H9 (cell line): ENCODE data around the gene TSPAN6. TPM values are rescaled to one million over a fixed set of nuclear protein-coding genes. Genes with fewer than 3 reads are reported as not detected.

Source experiments
- DNase-seq: peaks from one replicate; pipeline ENCODE4 v3.0.0-alpha.2; 2017
- H2AFZ ChIP-seq: one replicate; pipeline ENCODE4 v1.6.1; 2013; ENCODE audit warnings: mild to moderate bottlenecking, low read length, control low read depth, moderate library complexity
- H2AK5ac ChIP-seq: 2 replicates; pipeline ENCODE4 v1.6.1; 2013; ENCODE audit warnings: low read length, control low read depth, mixed read lengths; ENCODE audit not compliant: insufficient read length
- H2BK120ac ChIP-seq: one replicate; pipeline ENCODE4 v1.6.1; 2013; ENCODE audit warnings: low read depth, mild to moderate bottlenecking, low read length, control low read depth, inconsistent platforms; ENCODE audit not compliant: poor library complexity, severe bottlenecking
- H2BK12ac ChIP-seq: 2 replicates; pipeline ENCODE4 v1.6.1; 2013; ENCODE audit warnings: low read length, control low read depth, mixed read lengths, low read depth; ENCODE audit not compliant: insufficient read length
- H2BK15ac ChIP-seq: 2 replicates; pipeline ENCODE4 v1.6.1; 2013; ENCODE audit warnings: low read depth, low read length, control low read depth
- H2BK20ac ChIP-seq: one replicate; pipeline ENCODE4 v1.6.1; 2013; ENCODE audit warnings: low read depth, mild to moderate bottlenecking, low read length, control low read depth, inconsistent platforms; ENCODE audit not compliant: poor library complexity, severe bottlenecking
- H2BK5ac ChIP-seq: 2 replicates; pipeline ENCODE4 v1.6.1; 2013; ENCODE audit warnings: low read length, control low read depth, mixed read lengths; ENCODE audit not compliant: insufficient read length
- H3K14ac ChIP-seq: 2 replicates; pipeline ENCODE4 v1.6.1; 2013; ENCODE audit warnings: low read length, control low read depth; ENCODE audit not compliant: insufficient read depth
- H3K18ac ChIP-seq: 2 replicates; pipeline ENCODE4 v1.6.1; 2013; ENCODE audit warnings: low read depth, mild to moderate bottlenecking, mixed read lengths, low read length, control low read depth; ENCODE audit not compliant: insufficient read length
- H3K23ac ChIP-seq: 2 replicates; pipeline ENCODE4 v1.6.1; 2013; ENCODE audit warnings: low read length, control low read depth, mixed read lengths, low read depth; ENCODE audit not compliant: insufficient read length
- H3K23me2 ChIP-seq: 2 replicates; pipeline ENCODE4 v1.6.1; 2013; ENCODE audit warnings: low read depth, mild to moderate bottlenecking, mixed read lengths, low read length, control low read depth; ENCODE audit not compliant: insufficient read length, poor library complexity, severe bottlenecking
- H3K27ac ChIP-seq: 2 replicates; pipeline ENCODE4 v1.5.1; 2013; ENCODE audit warnings: low read length, control low read depth, mixed read lengths, low read depth; ENCODE audit not compliant: insufficient read length
- H3K27me3 ChIP-seq: 2 replicates; pipeline ENCODE4 v1.6.1; 2013; ENCODE audit warnings: low read length, control low read depth, inconsistent platforms; ENCODE audit not compliant: insufficient read depth
- H3K4ac ChIP-seq: 2 replicates; pipeline ENCODE4 v1.6.1; 2013; ENCODE audit warnings: low read depth, mild to moderate bottlenecking, control low read depth, inconsistent platforms, low read length, moderate library complexity
- H3K4me1 ChIP-seq: 2 replicates; pipeline ENCODE4 v1.6.1; 2013; ENCODE audit warnings: low read length, control low read depth, inconsistent platforms; ENCODE audit not compliant: insufficient read depth
- H3K4me2 ChIP-seq: 2 replicates; pipeline ENCODE4 v1.6.1; 2013; ENCODE audit warnings: low read length, control low read depth, mixed read lengths; ENCODE audit not compliant: insufficient read length, insufficient read depth
- H3K56ac ChIP-seq: 2 replicates; pipeline ENCODE4 v1.6.1; 2013; ENCODE audit warnings: low read depth, mild to moderate bottlenecking, mixed read lengths, low read length, control low read depth; ENCODE audit not compliant: insufficient read length
- H3K79me1 ChIP-seq: 2 replicates; pipeline ENCODE4 v1.6.1; 2013; ENCODE audit warnings: low read depth, mild to moderate bottlenecking, moderate library complexity, low read length, control low read depth, inconsistent platforms; ENCODE audit not compliant: insufficient read depth, poor library complexity, severe bottlenecking
- H3K79me2 ChIP-seq: 2 replicates; pipeline ENCODE4 v1.6.1; 2013; ENCODE audit warnings: low read length, control low read depth, inconsistent platforms; ENCODE audit not compliant: insufficient read depth
- H3K9ac ChIP-seq: 2 replicates; pipeline ENCODE4 v1.6.1; 2013; ENCODE audit warnings: low read length, control low read depth, mixed read lengths; ENCODE audit not compliant: insufficient read length; ENCODE audit errors: extremely low read depth
- H3K9me3 ChIP-seq: one replicate; pipeline ENCODE4 v1.6.1; 2013; ENCODE audit warnings: low read depth, low read length, inconsistent platforms; ENCODE audit not compliant: control insufficient read depth
- H3T11ph ChIP-seq: one replicate; pipeline ENCODE4 v1.6.1; 2013; ENCODE audit warnings: mild to moderate bottlenecking, low read length, control low read depth, inconsistent platforms
- H4K20me1 ChIP-seq: one replicate; pipeline ENCODE4 v1.6.1; 2013; ENCODE audit not compliant: control insufficient read depth, insufficient read length, insufficient read depth
- H4K5ac ChIP-seq: 2 replicates; pipeline ENCODE4 v1.6.1; 2013; ENCODE audit warnings: low read depth, mild to moderate bottlenecking, mixed read lengths, low read length, control low read depth; ENCODE audit not compliant: insufficient read length
- H4K8ac ChIP-seq: replicated peaks from 2 replicates; pipeline ENCODE4 v1.6.1; 2013; ENCODE audit warnings: low read length, control low read depth, mixed read lengths, low read depth; ENCODE audit not compliant: insufficient read length
- H4K91ac ChIP-seq: 2 replicates; pipeline ENCODE4 v1.6.1; 2013; ENCODE audit warnings: low read depth, mild to moderate bottlenecking, moderate library complexity, mixed read lengths, low read length, control low read depth; ENCODE audit not compliant: insufficient read length
- H3K27ac Mint-ChIP-seq, 3 experiments: 2 replicates in 2 of 3; 3 replicates in 1 of 3; pipeline ENCODE4 v1.8.0; 2020 to 2021; ENCODE audit warnings: mixed read lengths in 3 of 3, mild to moderate bottlenecking in 1 of 3, moderate library complexity in 1 of 3
- H3K27me3 Mint-ChIP-seq: 2 replicates; pipeline ENCODE4 v1.8.0; 2021; ENCODE audit warnings: low read depth, mild to moderate bottlenecking, moderate library complexity, mixed read lengths
- H3K36me3 Mint-ChIP-seq, 3 experiments: 2 replicates in 2 of 3; 3 replicates in 1 of 3; pipeline ENCODE4 v1.8.0; 2020 to 2021; ENCODE audit warnings: low read depth in 3 of 3, mixed read lengths in 3 of 3; ENCODE audit not compliant: insufficient read depth in 1 of 3
- H3K4me1 Mint-ChIP-seq, 2 experiments: 2 replicates each; pipeline ENCODE4 v1.8.0; 2020; ENCODE audit warnings: mixed read lengths in 2 of 2
- H3K4me3 Mint-ChIP-seq, 2 experiments: 2 replicates in 1 of 2; 3 replicates in 1 of 2; pipeline ENCODE4 v1.8.0; 2020 to 2021; ENCODE audit warnings: mild to moderate bottlenecking in 2 of 2, mixed read lengths in 2 of 2, moderate library complexity in 1 of 2
- H3K9me3 Mint-ChIP-seq, 2 experiments: 2 replicates in 1 of 2; 3 replicates in 1 of 2; pipeline ENCODE4 v1.8.0; 2020; ENCODE audit warnings: mild to moderate bottlenecking in 2 of 2, mixed read lengths in 2 of 2, moderate library complexity in 1 of 2
- CTCF ChIP-seq: fragments of 200-600 bp; sonication (generic); conservative IDR thresholded peaks from 3 replicates; pipeline ENCODE4 v1.8.0; 2021; ENCODE audit warnings: antibody characterized with exemption, mild to moderate bottlenecking
- WGBS: extraction: QIAGEN DNeasy Blood & Tissue Kit; methylation state at CpG from one replicate; pipeline ENCODE4 v1.1.7; 2013; ENCODE audit warnings: missing lambda C conversion rate, low lambda C conversion rate, mixed read lengths; ENCODE audit not compliant: insufficient read length; ENCODE audit errors: extremely low coverage; 5-methylcytosine and 5-hydroxymethylcytosine counted together
- total RNA-seq: library from RNA; stranded (reverse); gene quantifications from 2 replicates; pipeline ENCODE4 v1.2.1, GENCODE V29; 2021

TSPAN6 gene
- total RNA-seq, 1 experiment from 2014 or later: 61.3 TPM

- Histone ChIP-seq H2BK15ac (no peak overlapping the region), H2AFZ (no peak overlapping the region), H2BK120ac (no peak overlapping the region), H4K91ac (no peak overlapping the region), H3K14ac (no peak overlapping the region), H3K18ac (no peak overlapping the region), H4K20me1 (no peaks in the 10 kb centered on the region), H3T11ph (no peak overlapping the region), H4K8ac (no peak overlapping the region), H3K23ac (no peak overlapping the region), H2BK12ac (no peak overlapping the region), H3K4me1 (peaks cover 10% of the 10 kb centered on the region; the same call in 1 of the 2 replicates), H3K79me2 (no peaks in the 10 kb centered on the region), H3K56ac (no peak overlapping the region), H4K5ac (no peak overlapping the region), H2AK5ac (no peak overlapping the region), H2BK20ac (no peak overlapping the region), H3K4me2 (no peak overlapping the region), H3K9me3 (no peaks in the 10 kb centered on the region), H3K79me1 (no peaks in the 10 kb centered on the region), H3K23me2 (no peaks in the 10 kb centered on the region), H3K9ac (no peak overlapping the region), H3K27ac (no peak overlapping the region), H2BK5ac (no peak overlapping the region), H3K4ac (no peak overlapping the region), H3K27me3 (no peaks in the 10 kb centered on the region)
- WGBS: no CpG with 5 or more reads among the region's 2 CpGs
- Mint-ChIP-seq H3K4me1 (peaks cover 32 to 51% of the 10 kb centered on the region in 2 experiments), H3K4me3 (no peak overlapping the region; a peak in 1 of 5 replicates), H3K9me3 (peaks cover 0 to 68% of the 10 kb centered on the region in 2 experiments; a peak in 2 of 5 replicates), H3K27ac (peak overlapping the region in 2 of 3 experiments; percentile 59 to 92; a peak in 3 of 7 replicates), H3K36me3 (no peaks in the 10 kb centered on the region), H3K27me3 (peaks cover 8% of the 10 kb centered on the region)
- DNase-seq: no peak
- no peak for TF ChIP-seq CTCF
These were observed 43.5 kb downstream of the TSPAN6 start for GRCh38 chrX:100593126-100593525.
